Tibial artery (tissue), 4 donors: ENCODE measurements around the gene KCNMB1.

ENCODE experiments used
- DNase-seq, 2 donors: peaks; one replicate each; pipeline ENCODE4 v3.0.0-alpha.2; 2019
- H3K27ac ChIP-seq, 2 donors: fragments of 200-600 bp; sonication (generic) in 1 of 2; 1 replicate in 1 of 2; 2 replicates in 1 of 2; pipeline ENCODE4 v1.5.1; 2018 to 2019; ENCODE audit warnings: mild to moderate bottlenecking in 1 of 2
- H3K27me3 ChIP-seq, 2 donors: fragments of 200-600 bp; sonication (generic) in 1 of 2; one replicate each; pipeline versions ENCODE4 v1.5.1 to v1.6.0; 2016 to 2019
- H3K36me3 ChIP-seq, 3 donors: fragments of 200-600 bp; sonication (generic) in 2 of 3; one replicate each; pipeline ENCODE4 v1.5.1; 2016 to 2019; ENCODE audit warnings: mild to moderate bottlenecking in 2 of 3
- H3K4me1 ChIP-seq, 4 donors: fragments of 200-600 bp; sonication (generic) in 2 of 4; 1 replicate in 3 of 4; 2 replicates in 1 of 4; pipeline ENCODE4 v1.5.1; 2016 to 2019
- H3K4me3 ChIP-seq, 2 donors: fragments of 200-600 bp; sonication (generic) in 1 of 2; 1 replicate in 1 of 2; 2 replicates in 1 of 2; pipeline ENCODE4 v1.5.1; 2018 to 2019; ENCODE audit warnings: mild to moderate bottlenecking in 2 of 2
- H3K9me3 ChIP-seq, 3 donors: fragments of 200-600 bp; sonication (generic) in 1 of 3; one replicate each; pipeline ENCODE4 v1.5.1; 2016 to 2019
- CTCF ChIP-seq, 2 experiments: fragments of 200-600 bp in 1 of 2; fragments of 450-650 bp in 1 of 2; IDR thresholded peaks; one replicate each; pipeline ENCODE4 v1.5.1; 2017 to 2019; ENCODE audit warnings: antibody characterized with exemption in 2 of 2, mild to moderate bottlenecking in 1 of 2, moderate library complexity in 1 of 2
- intact Hi-C: fragments of 100-400 bp; cut with DNase I; formaldehyde crosslinking; loops from one replicate; pipeline ENCODE4 v1.15.0; 2023; ENCODE audit warnings: low total_unique reads

KCNMB1 gene

GRCh38 chr5:170388818-170389549 lies at the start of gene KCNMB1:
KCNMB1 (minus strand) TSS chr5:170389367; CDS start chr5:170385447, 3,920 bp downstream.
- peak; percentile 51 to 89 for DNase-seq
- intact Hi-C loops: no loop called here
- Histone ChIP-seq H3K27ac (peak within 1 kb of the TSS; percentile 90 to 96), H3K4me3 (peak within 1 kb of the TSS; percentile 64 to 81), H3K36me3 (peaks cover 2 to 14% (median 14%) of the 10 kb centered on the region in 3 donors), H3K27me3 (no peaks in the 10 kb centered on the region), H3K4me1 (peaks cover 0 to 81% (median 30%) of the 10 kb centered on the region in 4 donors), H3K9me3 (no peaks in the 10 kb centered on the region)
- no peak for TF ChIP-seq CTCF (IDR thresholded peaks at IDR 0.05)

- DNase-seq: no peak
- no peak for TF ChIP-seq CTCF (IDR thresholded peaks at IDR 0.05)
Observed at GRCh38 chr5:170438581-170438980, 49.4 kb upstream of the KCNMB1 start.

GRCh38 chr5:170437621-170438375 lies 48.6 kb upstream of the KCNMB1 start:
- H3K9me3 ChIP-seq: peaks cover 0 to 4% (median 2%) of the 10 kb centered on the region in 3 donors
- no peak overlapping the region for H3K27ac ChIP-seq
- H3K4me1 ChIP-seq: peaks cover 0 to 7% (median 0%) of the 10 kb centered on the region in 4 donors
- intact Hi-C loops: loop anchor here (5.0 kb wide), 1 partner anchor 190 kb away; no protein-coding TSS in a partner anchor
- no peak overlapping the region for H3K4me3 ChIP-seq
- TF ChIP-seq CTCF (IDR thresholded peaks at IDR 0.05): no peak
- H3K36me3 ChIP-seq: no peaks in the 10 kb centered on the region
- DNase-seq: no peak
- peaks cover 0 to 6% of the 10 kb centered on the region in 2 donors for H3K27me3 ChIP-seq

More at GRCh38 chr5:170438581-170438980, 49.4 kb upstream of the KCNMB1 start:
- H3K27me3 ChIP-seq: peaks cover 0 to 6% of the 10 kb centered on the region in 2 donors
- no peaks in the 10 kb centered on the region for H3K36me3 ChIP-seq
- no peaks in the 10 kb centered on the region for H3K9me3 ChIP-seq
- intact Hi-C loops: loop anchor here (5.0 kb wide), 1 partner anchor 189 kb away; no protein-coding TSS in a partner anchor
- no peak overlapping the region for H3K27ac ChIP-seq
- no peak overlapping the region for H3K4me3 ChIP-seq
- H3K4me1 ChIP-seq: peaks cover 0 to 7% (median 0%) of the 10 kb centered on the region in 4 donors

- no peaks in the 10 kb centered on the region for H3K36me3 ChIP-seq
- peaks cover 0 to 9% (median 7%) of the 10 kb centered on the region in 3 donors for H3K9me3 ChIP-seq
- peaks cover 0 to 7% (median 0%) of the 10 kb centered on the region in 4 donors for H3K4me1 ChIP-seq
- no peak for DNase-seq
- no peak overlapping the region for H3K27ac ChIP-seq
- intact Hi-C loops: loop anchor here (5.0 kb wide), 1 partner anchor 191 kb away; no protein-coding TSS in a partner anchor
- peaks cover 0 to 19% of the 10 kb centered on the region in 2 donors for H3K27me3 ChIP-seq
- H3K4me3 ChIP-seq: no peak overlapping the region
- no peak for TF ChIP-seq CTCF (IDR thresholded peaks at IDR 0.05)
Observed at GRCh38 chr5:170436335-170436734, 47.2 kb upstream of the KCNMB1 start.

- TF ChIP-seq CTCF (IDR thresholded peaks at IDR 0.05): peak; percentile 89 to 97
- Histone ChIP-seq H3K27ac (no peak overlapping the region), H3K27me3 (peaks cover 0 to 31% of the 10 kb centered on the region in 2 donors), H3K9me3 (peaks cover 0 to 9% (median 7%) of the 10 kb centered on the region in 3 donors), H3K4me1 (peaks cover 0 to 7% (median 0%) of the 10 kb centered on the region in 4 donors), H3K4me3 (no peak overlapping the region), H3K36me3 (no peaks in the 10 kb centered on the region)
- DNase-seq: peak; percentile 43 to 75
- intact Hi-C loops: loop anchor here (5.0 kb wide), 1 partner anchor 192 kb away; no protein-coding TSS in a partner anchor
Observed at GRCh38 chr5:170434966-170435605, 45.9 kb upstream of the KCNMB1 start.
